HT-29 (cell line): ENCODE measurements around the gene MYO6. TPM values are rescaled to one million over a fixed set of nuclear protein-coding genes. Genes with fewer than 3 reads are reported as not detected.
"Not testable (repeated sequence)": the region's sequence is repeated elsewhere in the genome, so short reads cannot be mapped to it uniquely, and the experiment has no call there.

Source experiments
- DNase-seq: peaks from one replicate; pipeline ENCODE4 v3.0.0-alpha.2; 2015; ENCODE audit warnings: low spot score
- total RNA-seq: library from RNA; depleted of rRNA; stranded (reverse); fragments of >200 nt; shearing (Covaris generic); gene quantifications from 2 replicates; pipeline ENCODE4 v1.2.3, GENCODE V29; 2014

Gene MYO6
- total RNA-seq, 1 experiment from 2014 or later: 28.8 TPM

- DNase-seq: no peak
Observed at GRCh38 chr6:75884822-75885221, 135.8 kb downstream of the MYO6 start.

GRCh38 chr6:75892384-75892783 is 143.3 kb downstream of the MYO6 start:
- DNase-seq: no peak

- DNase-seq: peak; percentile 63
Observed at GRCh38 chr6:75893058-75893775, 144.2 kb downstream of the MYO6 start.

- no peak for DNase-seq
Observed at GRCh38 chr6:75893776-75894152, 144.7 kb downstream of the MYO6 start.

- DNase-seq: no peak
Observed at GRCh38 chr6:75896526-75896925, 147.5 kb downstream of the MYO6 start.

- not testable (repeated sequence) for DNase-seq
Observed at GRCh38 chr6:75900216-75900615, 151.2 kb downstream of the MYO6 start.

GRCh38 chr6:75905129-75905528 is 156.1 kb downstream of the MYO6 start:
- DNase-seq: not testable (repeated sequence)

- DNase-seq: no peak
Observed at GRCh38 chr6:75906871-75907270, 157.8 kb downstream of the MYO6 start.

GRCh38 chr6:75907444-75907843 is 158.4 kb downstream of the MYO6 start:
- no peak for DNase-seq

GRCh38 chr6:75913040-75913439 is 164.0 kb downstream of the MYO6 start:
- no peak for DNase-seq

- no peak for DNase-seq
Observed at GRCh38 chr6:75922226-75922625, 173.2 kb downstream of the MYO6 start.

GRCh38 chr6:75926293-75927168 is 177.5 kb downstream of the MYO6 start:
- no peak for DNase-seq

- DNase-seq: no peak
Observed at GRCh38 chr6:75931011-75931680, 182.1 kb downstream of the MYO6 start.

- peak; percentile 53 for DNase-seq
Observed at GRCh38 chr6:75932067-75932466, 183.0 kb downstream of the MYO6 start.

- DNase-seq: no peak
Observed at GRCh38 chr6:75933387-75933975, 184.4 kb downstream of the MYO6 start.

- peak; percentile 67 for DNase-seq
Observed at GRCh38 chr6:75934643-75935472, 185.8 kb downstream of the MYO6 start.

GRCh38 chr6:75935473-75935793 is 186.4 kb downstream of the MYO6 start:
- no peak for DNase-seq

- DNase-seq: no peak
Observed at GRCh38 chr6:75936682-75937081, 187.6 kb downstream of the MYO6 start.

GRCh38 chr6:75937846-75938245 is 188.8 kb downstream of the MYO6 start:
- no peak for DNase-seq

- DNase-seq: no peak
Observed at GRCh38 chr6:75940564-75940963, 191.5 kb downstream of the MYO6 start.

- DNase-seq: no peak
Observed at GRCh38 chr6:75941509-75941908, 192.5 kb downstream of the MYO6 start.
